GDM1 (cell line): ENCODE measurements around the gene PSMB1.
"Not testable (repeated sequence)": the region's sequence is repeated elsewhere in the genome, so short reads cannot be mapped to it uniquely, and the experiment has no call there.

ENCODE experiments used
- DNase-seq: peaks from one replicate; lab custom pipeline; 2025; lab: John Stamatoyannopoulos, UW

The PSMB1 gene

GRCh38 chr6:170535004-170535403 is 18.1 kb downstream of the PSMB1 start:
- no peak for DNase-seq

GRCh38 chr6:170533792-170534191 is 19.3 kb downstream of the PSMB1 start:
- no peak for DNase-seq

GRCh38 chr6:170532867-170533488 is 20.1 kb downstream of the PSMB1 start:
- no peak for DNase-seq

GRCh38 chr6:170529839-170530469 is 23.2 kb downstream of the PSMB1 start:
- DNase-seq = peak; percentile 19

- not testable (repeated sequence) for DNase-seq
These were observed 25.1 kb downstream of the PSMB1 start for GRCh38 chr6:170527995-170528394.

- DNase-seq = no peak
These were observed 27.3 kb downstream of the PSMB1 start for GRCh38 chr6:170525795-170526194.

- no peak for DNase-seq
These were observed 29.0 kb downstream of the PSMB1 start for GRCh38 chr6:170524172-170524502.

GRCh38 chr6:170523256-170524171 is 29.6 kb downstream of the PSMB1 start:
- DNase-seq = no peak

- peak; percentile 32 for DNase-seq
These were observed 30.4 kb downstream of the PSMB1 start for GRCh38 chr6:170522565-170523183.

GRCh38 chr6:170516783-170517616 is 36.1 kb downstream of the PSMB1 start:
- peak; percentile 59 for DNase-seq

GRCh38 chr6:170514908-170515307 is 38.2 kb downstream of the PSMB1 start:
- no peak for DNase-seq

GRCh38 chr6:170512249-170512648 is 40.9 kb downstream of the PSMB1 start:
- no peak for DNase-seq

- DNase-seq = no peak
These were observed 42.5 kb downstream of the PSMB1 start for GRCh38 chr6:170510631-170511030.

GRCh38 chr6:170509723-170510018 is 43.4 kb downstream of the PSMB1 start:
- DNase-seq = no peak

- DNase-seq = not testable (repeated sequence)
These were observed 44.0 kb downstream of the PSMB1 start for GRCh38 chr6:170508892-170509722.

GRCh38 chr6:170508275-170508674 is 44.8 kb downstream of the PSMB1 start:
- DNase-seq = not testable (repeated sequence)

GRCh38 chr6:170507728-170508127 is 45.4 kb downstream of the PSMB1 start:
- not testable (repeated sequence) for DNase-seq

- no peak for DNase-seq
These were observed 46.7 kb downstream of the PSMB1 start for GRCh38 chr6:170506446-170506845.

- DNase-seq = no peak
These were observed 47.8 kb downstream of the PSMB1 start for GRCh38 chr6:170505306-170505705.

GRCh38 chr6:170504479-170504878 is 48.6 kb downstream of the PSMB1 start:
- DNase-seq = no peak

- no peak for DNase-seq
These were observed 49.7 kb downstream of the PSMB1 start for GRCh38 chr6:170503414-170503761.
